ENCODE data around the gene HAX1.
"Not testable (repeated sequence)": the region's sequence is repeated elsewhere in the genome, so short reads cannot be mapped to it uniquely, and the experiment has no call there.

Gene HAX1

DNA sequence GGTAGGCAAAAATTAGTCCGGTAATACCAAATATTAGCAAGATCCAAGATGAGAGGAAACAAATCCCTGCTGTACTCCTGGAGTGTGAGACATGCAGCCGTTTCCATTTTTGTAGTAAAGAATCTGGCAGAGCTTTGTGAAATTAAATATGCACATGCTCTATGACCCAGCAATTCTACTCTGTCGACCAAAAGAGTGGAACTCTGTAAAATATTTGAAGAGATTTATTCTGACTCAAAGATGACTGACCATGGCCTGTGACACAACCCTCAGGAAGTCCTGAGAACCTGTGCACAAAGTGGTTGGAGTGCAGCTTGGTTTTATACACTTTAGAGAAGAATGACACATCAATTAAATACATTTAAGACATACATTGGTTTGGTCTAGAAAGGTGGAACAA lies 16.2 kb downstream of the HAX1 start:
- no peak for DNase-seq

DNA sequence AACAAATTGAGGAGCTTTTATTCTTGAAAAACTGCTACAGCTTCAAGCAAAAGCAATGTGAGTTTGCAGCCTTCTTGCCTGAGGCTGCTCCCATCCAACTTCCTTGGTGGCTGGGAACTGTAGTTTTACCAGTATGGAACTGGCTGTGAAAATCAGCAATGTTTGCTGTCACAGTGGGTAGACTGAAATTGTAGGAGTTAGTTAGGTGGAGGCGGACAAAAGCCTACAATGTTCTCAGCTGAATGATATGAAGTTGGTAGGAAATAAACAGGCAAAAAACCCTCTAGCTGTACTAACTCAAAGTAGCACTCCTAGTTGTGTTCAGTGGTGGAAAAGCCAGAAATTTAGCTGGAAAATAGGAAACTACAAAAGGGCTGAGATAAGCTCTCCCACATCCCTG lies 18.5 kb downstream of the HAX1 start:
- no peak for DNase-seq

DNA sequence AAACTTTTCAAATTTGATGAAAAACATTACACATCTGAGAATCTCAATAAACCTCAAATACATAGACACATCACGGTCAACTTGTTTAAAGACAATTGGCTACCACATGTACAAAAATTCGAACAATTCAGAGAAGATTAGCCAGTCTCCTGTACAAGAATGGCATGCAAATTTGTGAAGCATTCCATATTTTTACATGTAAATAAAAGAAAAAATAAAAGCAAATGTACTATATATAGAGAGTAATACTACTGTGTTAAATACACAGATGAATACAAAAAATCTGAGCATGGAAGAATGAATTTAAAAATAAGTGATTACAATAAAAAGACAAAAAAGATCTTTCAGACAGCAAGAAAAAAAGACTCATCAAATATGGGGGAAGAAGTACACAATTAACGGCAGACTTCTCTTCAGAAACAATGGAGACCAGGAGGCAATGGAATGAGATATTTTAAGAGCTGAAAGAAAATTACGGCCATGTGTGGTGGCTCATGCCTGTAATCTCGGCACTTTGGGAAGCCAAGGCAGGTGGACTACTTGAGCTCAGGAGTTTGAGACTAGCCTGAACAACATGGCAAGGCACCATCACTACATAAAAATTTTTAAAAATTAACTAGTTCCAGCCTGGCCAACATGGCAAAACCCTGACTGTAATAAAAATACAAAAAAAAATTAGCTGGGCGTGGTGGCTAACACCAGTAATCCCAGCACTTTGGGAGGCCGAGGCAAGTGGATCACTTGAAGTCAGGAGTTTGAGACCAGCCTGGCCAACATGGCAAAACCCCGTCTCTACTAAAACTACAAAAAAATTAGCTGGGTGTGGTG lies 23.2 kb downstream of the HAX1 start:
- DNase-seq: no peak

DNA sequence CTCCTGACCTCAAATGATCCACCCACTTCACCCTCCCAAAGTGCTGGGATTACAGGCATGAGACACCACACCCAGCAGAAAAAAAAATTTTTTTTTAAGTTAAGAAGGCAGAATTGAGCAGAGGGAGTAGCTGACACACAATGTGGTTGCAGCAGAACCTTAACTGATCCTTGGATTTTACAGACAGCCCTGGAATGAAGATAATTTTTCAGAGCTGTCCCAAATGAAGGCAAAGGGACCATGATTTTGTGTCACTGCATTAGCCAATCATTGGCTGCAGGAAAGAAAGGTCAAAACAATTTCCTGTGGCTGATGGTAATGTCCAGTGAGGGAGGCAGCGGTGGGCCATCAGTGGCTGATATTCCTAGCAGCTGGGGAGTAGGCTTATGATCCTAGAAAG lies 29.2 kb downstream of the HAX1 start:
- no peak for DNase-seq

DNA sequence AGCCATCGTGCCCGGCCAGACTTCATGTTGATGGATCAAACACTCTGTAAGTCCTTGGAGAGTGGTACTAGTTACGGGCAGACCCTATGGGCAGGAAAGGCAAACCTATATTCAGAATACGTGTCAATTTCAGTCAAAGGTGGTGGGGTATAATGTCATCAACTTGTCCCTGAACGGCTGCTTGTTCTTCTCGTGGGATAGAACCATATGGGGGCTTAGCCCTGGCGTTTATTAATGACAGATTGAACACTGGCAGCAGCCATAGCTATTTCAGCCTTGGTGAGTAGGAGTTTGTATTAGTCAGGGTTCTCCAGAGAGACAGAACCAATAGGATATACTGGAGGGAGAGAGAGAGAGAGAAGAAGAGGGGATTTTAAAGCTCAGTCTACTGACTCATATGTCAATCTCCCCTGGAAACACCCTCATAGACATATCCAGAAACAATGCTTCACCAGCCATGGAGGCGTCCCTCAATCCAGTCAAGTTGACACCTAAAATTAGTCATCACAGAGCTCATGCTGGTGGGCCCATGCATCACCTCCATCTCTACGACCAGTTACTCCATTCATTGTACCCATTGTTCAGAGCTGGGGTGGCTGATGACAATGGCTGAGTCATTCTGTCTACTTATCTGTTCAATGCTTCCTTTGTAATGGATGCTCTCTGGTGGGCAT lies 32.4 kb downstream of the HAX1 start:
- DNase-seq: no peak

DNA sequence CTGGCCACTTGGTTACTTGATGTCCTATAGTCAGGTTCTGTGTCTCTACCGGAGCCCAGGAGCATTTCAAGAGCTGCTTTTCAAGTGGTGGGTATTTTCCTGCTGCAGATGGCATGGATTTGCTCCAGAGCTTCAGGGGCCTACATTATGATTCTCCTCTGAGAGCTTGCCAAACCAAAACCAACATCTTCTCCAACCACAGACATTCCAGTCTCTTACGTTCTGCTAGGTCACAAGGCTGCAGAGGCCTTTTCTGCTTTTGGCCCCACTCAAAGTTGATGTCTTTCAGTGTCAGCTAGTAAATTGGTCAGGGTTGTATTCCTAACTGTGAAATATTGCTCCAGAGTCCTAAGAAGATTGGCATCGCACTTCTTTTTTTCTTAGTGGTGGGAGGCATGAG lies 33.7 kb downstream of the HAX1 start:
- no peak for DNase-seq

DNA sequence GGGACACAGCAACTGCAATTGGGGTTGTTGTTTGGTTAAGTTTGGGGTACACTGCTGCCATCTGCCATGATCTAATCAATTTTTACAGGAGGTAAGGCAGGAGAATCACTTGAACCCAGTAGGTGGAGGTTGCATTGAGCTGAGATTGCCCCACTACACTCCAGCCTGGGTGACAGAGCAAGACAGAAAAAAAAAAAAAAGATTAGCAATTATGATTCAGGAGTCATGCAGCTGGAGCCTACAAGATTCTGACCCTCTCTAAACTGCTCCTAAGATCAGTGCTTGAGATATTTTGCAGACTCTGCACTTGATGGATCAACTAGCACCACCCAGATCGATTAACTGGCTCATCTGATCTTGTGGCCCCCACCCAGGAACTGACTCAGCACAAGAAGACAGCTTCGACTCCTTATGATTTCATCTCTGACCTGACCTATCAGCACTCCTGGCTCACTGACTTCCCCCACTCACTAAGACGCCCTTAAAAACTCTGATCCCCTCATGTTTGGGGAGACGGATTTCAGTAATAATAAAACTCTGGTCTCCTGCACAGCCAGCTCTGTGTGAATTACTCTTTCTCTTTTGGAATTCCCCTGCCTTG lies 35.3 kb downstream of the HAX1 start:
- DNase-seq: not testable (repeated sequence)

DNA sequence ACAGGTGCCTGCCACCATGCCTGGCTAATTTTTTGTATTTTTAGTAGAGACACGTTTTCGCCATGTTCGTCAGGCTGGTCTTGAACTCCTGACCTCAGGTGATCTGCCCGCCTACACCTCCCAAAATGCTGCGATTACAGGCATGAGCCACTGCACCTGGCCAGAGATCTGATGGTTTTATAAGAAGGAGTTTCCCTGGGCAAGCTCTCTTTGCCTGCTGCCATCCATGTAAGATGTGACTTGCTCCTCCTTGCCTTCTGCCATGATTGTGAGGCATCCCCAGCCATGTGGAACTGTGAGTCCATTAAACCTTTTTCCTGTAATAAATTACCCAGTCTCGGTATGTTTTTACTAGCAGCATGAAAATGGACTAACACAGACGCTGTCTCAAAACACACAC lies 36.7 kb downstream of the HAX1 start:
- not testable (repeated sequence) for DNase-seq

DNA sequence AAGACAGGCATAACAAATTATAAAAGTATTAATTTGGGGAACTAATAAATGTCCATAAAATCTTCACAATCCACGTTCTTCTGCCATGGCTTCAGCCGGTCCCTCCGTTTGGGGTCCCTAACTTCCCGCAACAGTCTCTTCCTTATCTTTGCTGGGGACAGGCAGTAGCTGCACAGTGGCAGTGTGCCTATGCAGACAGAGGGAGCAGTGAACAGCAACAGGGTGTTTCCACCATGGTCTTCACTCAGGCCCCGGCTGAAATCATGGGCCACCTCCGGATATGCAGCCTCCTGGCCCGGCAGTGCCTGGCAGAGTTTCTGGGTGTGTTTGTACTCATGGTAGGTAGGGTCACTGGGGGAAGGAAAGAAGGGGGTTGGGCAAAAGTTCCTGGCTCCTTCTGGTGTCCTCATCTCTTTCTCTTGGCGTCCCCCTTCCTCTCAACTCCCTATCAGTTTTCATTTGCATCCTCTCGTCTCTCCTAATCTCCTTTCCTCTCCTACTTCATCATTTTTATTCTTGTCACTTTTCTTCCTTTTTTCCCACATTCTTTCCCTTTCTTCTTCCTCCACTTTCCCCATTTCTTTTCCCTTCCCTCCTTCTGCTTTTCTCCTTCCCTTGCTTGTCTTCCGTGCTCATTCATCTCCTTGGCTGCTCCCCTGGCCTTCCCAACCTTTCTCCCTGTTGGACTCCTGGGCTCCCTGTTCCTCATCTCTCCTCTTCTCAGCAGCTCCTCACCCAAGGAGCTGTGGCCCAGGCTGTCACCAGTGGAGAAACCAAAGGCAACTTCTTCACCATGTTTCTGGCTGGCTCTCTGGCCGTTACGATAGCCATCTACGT lies 40.0 kb downstream of the HAX1 start:
- not testable (repeated sequence) for DNase-seq

DNA sequence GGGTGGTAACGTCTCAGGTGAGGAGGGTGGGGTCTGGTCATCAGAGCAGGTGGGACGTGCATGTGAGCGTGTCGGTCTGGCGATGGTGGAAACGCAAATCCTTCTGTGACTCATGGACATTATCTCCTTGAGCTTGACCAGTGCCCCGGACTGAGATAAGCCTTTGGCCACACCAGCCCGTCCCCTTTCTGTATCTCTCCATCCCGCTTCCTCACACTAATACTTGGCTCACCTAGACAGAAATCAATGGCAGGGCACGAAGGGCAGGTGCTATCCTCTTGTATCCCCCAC lies 40.6 kb downstream of the HAX1 start:
- no peak for DNase-seq

DNA sequence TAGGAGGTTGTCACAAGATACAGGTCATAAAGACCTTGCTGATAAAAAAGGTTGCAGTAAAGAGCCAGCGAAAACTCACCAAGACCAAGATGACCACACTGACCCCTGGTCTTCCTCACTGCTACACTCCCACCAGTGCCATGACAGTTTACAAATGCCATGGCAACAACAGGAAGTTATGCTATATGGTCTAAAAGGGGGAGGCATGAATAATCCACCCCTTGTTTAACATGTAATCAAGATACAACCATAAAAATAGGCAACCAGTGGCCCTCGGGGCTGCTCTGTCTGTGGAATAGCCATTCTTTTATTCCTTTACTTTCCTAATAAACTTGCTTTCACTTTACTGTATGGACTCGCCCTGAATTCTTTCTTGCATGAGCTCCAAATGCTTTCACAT lies 41.8 kb downstream of the HAX1 start:
- DNase-seq: not testable (repeated sequence)

DNA sequence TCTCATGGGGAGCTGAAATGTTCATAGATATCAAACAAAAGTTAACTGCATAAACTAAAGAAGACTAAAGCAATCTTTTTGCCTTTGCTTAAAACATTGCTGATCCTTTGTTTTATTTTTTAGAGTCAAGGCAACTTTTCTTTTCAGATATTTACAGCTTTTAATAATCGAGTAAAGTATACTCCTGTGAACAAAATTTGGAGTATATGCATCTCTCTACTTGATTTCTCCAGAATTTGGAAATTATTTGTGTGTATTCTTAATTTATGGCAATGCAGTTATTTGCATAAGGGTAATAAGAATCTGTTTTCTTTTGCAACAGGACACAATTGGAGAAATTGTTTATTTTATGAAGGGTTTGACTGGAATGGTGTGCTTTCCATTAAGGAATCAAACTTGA lies 44.3 kb downstream of the HAX1 start:
- no peak for DNase-seq

DNA sequence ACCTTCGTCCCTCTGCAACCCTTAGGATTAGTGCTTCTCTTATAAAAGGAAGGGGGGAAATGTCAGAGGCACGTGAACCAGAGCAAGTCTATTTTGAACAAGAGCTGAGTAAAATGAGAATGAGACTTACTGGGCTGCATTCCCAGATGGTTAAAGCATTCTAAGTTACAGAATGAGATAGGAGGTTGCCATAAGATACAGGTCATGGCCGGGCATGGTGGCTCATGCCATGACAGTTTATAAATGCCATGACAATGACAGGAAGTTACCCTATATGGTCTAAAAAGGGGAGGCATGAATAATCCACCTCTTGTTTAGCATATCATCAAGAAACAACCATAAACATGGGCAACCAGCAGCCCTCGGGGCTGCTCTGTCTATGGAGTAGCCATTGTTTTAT lies 46.0 kb downstream of the HAX1 start:
- DNase-seq: no peak

DNA sequence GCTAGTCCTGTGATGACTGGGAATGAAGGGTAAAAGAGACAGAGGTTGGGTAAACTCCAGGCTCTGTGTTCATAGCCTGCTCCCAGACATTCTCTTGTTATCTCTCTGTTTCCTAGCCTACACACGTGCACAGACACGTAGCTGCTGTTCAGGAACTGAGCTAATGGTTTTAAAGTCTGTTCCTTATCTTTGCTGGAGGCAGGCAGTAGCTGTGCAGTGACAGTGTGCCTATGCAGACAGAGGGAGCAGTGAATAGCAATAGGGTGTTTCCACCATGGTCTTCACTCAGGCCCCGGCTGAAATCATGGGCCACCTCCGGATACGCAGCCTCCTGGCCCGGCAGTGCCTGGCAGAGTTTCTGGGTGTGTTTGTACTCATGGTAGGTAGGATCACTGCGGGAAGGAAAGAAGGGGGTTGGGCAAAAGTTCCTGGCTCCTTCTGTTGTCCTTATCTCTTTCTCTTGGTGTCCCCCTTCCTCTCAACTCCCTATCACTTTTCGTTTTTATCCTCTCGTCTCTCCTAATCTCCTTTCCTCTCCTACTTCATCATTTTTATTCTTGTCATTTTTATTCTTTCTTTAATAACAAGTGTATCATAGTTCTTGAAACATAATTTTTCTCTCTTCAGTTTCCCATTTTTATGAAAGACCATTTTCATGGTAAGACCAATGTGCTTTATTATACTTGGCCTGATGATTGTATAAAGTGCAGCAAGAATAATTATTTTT lies 48.6 kb downstream of the HAX1 start, which contains the start of gene AQP10:
TSS of gene AQP10 (plus strand) at position 212 of the 727 bp plus-strand sequence. CDS start at position 275, 63 bp downstream.
- DNase-seq: no peak

DNA sequence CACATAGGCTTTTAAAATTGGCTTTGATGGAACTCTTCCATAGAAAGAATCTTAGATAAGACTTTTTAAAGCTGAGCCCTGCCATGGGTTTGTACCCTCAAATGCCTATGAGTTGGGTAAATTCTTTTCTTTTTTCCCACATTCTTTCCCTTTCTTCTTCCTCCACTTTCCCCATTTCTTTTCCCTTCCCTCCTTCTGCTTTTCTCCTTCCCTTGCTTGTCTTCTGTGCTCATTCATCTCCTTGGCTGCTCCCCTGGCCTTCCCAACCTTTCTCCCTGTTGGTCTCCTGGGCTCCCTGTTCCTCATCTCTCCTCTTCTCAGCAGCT lies 49.1 kb downstream of the HAX1 start:
- not testable (repeated sequence) for DNase-seq

DNA sequence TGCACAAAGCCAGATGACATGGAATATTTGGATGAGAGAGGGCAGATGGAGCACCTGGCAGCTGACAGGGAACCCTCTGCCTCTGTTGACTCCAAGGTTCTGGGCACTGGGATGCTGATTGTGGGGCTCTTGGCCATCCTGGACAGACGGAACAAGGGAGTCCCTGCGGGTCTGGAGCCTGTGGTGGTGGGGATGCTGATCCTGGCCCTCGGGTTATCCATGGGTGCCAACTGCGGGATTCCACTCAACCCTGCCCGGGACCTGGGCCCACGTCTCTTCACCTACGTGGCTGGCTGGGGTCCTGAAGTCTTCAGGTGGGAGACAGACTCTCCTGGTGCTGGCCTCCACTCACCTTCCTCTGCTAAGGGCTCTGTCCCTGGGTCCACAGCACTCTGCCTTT lies 51.1 kb downstream of the HAX1 start:
- no peak for DNase-seq

DNA sequence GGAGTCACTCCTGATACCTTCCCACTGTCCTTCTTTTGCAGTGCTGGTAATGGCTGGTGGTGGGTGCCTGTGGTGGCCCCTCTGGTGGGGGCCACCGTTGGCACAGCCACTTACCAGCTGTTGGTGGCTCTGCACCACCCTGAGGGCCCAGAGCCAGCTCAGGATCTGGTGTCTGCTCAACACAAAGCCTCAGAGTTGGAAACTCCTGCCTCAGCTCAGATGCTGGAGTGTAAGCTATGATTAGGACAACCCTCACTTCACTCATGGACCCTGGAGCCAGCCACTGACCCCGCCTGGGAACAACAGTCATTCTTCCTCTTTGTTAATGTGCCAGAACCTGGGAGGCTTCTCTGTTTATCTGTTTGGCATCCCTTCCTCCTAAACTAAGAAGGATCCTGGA lies 51.8 kb downstream of the HAX1 start:
- no peak for DNase-seq

DNA sequence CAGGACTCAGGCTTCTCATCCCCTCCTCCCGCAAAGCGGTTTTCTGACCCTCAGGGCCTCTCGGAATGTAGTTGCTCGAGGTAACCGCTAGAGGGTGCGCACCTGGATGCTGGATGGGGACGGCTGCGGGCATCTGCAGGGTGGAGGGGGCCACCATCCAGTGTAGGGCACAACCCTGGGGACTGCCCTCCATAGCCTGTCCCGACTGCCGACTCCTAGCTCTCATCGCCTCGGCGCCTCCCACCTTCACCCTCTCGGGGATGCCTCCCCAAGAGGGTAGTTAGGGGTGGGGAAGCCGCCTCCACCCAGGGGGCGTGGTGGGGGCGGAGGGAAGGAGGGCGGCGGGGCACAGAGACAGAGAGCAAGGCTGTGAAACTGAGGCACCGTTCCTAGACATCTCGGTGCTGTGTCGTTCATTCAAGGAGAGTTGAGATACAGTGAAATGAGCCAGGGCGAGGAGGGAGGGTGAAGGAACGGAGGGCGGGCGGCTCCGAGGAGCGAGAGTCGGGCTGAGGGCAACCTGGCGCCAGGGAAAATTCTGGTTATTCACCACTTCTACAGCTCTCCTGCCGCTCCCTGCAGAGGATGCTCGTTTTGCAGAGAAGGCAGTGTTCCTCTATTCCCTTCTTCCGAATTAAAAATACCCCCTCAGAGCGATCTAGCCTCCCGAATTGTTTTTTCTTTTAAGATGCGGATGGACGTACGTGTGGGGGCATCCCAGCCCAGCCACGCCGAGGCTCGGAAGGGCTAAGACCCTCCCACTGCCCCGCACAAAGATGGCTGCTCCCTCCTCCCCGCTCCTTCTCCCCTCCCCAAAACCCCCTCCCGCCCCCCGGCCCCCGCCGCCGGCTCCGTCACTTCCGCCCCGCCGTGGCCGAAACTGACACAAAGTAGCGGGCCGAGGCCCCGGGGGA lies 52.5 kb downstream of the HAX1 start, which contains the start of gene ATP8B2:
TSS of gene ATP8B2 (plus strand) at position 857 of the 914 bp plus-strand sequence. CDS start 2,617 bp downstream, outside the sequence.
- peak; percentile 79 for DNase-seq

Measured in NCI-H510A treated with DMSO at 0.1 percent for 48 hours (cell line).